GM12878 (cell line): ENCODE results near the gene STK39. TPM values are rescaled to one million over a fixed set of nuclear protein-coding genes. Genes with fewer than 3 reads are reported as not detected.

ENCODE experiments used
- ATAC-seq: fragments of 200-7000 bp; cut with Tn5 transposase; 3 replicates; pipeline ENCODE4 v1.9.1; 2020; ENCODE audit warnings: mild to moderate bottlenecking, moderate library complexity
- BruUV-seq: library from RNA; stranded (reverse); fragments of 400-500 nt; replicated peaks from 2 replicates; lab custom pipeline; 2021; lab: Mats Ljungman, UMichigan
- CTCF ChIA-PET: fragments of 300-600 bp; sonication (Branson Sonifier 250); formaldehyde crosslinking; extraction: SDS; loops from one replicate; lab custom pipeline; 2021; ENCODE audit warnings: inconsistent platforms; lab: Yijun Ruan, JAX
- POLR2A ChIA-PET: fragments of 350-600 bp; formaldehyde crosslinking; extraction: SDS; loops from one replicate; lab custom pipeline; 2021; ENCODE audit warnings: inconsistent platforms; lab: Charles Lee
- RAD21 ChIA-PET: fragments of 300-600 bp; sonication (Branson Sonifier 250); formaldehyde crosslinking; loops from one replicate; lab custom pipeline; 2023; ENCODE audit warnings: antibody characterized with exemption; ENCODE audit not compliant: unreplicated experiment; lab: Charles Lee
- SMC1A ChIA-PET: fragments of 300-600 bp; sonication (Branson Sonifier 250); formaldehyde crosslinking; loops from one replicate; lab custom pipeline; 2023; ENCODE audit not compliant: unreplicated experiment, uncharacterized antibody; lab: Charles Lee
- DNase-seq: peaks from one replicate; pipeline ENCODE4 v3.0.0-alpha.2; 2011; ENCODE audit warnings: low read depth, low spot score
- FAIRE-seq: peaks from 3 replicates; lab custom pipeline; 2011; peaks lifted over from hg19 to GRCh38; lab: Jason Lieb, UNC
- H2AFZ ChIP-seq: 2 replicates; pipeline ENCODE4 v1.6.0; 2011; ENCODE audit warnings: low read depth, low read length, control low read depth; ENCODE audit not compliant: control insufficient read depth
- H3K27ac ChIP-seq: 2 replicates; pipeline ENCODE4 v1.5.1; 2011; ENCODE audit warnings: control low read depth; ENCODE audit not compliant: control insufficient read depth, insufficient read depth
- H3K27me3 ChIP-seq, 2 experiments: replicated peaks in 1 of 2; 2 replicates each; pipeline versions ENCODE4 v1.6.0 to v1.6.1; 2011; ENCODE audit warnings: low read length in 1 of 2; ENCODE audit not compliant: control insufficient read depth in 2 of 2, insufficient read depth in 2 of 2
- H3K36me3 ChIP-seq, 2 experiments: 2 replicates each; pipeline ENCODE4 v1.5.1; 2011; ENCODE audit warnings: low read length in 1 of 2; ENCODE audit not compliant: control insufficient read depth in 2 of 2, insufficient read depth in 2 of 2
- H3K4me1 ChIP-seq: 2 replicates; pipeline ENCODE4 v1.6.1; 2011; ENCODE audit warnings: mild to moderate bottlenecking, low read length, moderate library complexity, mixed read lengths; ENCODE audit not compliant: control insufficient read depth, insufficient read depth
- H3K4me2 ChIP-seq: 2 replicates; pipeline ENCODE4 v1.6.0; 2011; ENCODE audit warnings: control low read depth; ENCODE audit not compliant: control insufficient read depth, insufficient read depth
- H3K4me3 ChIP-seq: fragments of 200-600 bp; sonication (generic); 2 replicates; pipeline ENCODE4 v1.5.1; 2016
- H3K79me2 ChIP-seq: 2 replicates; pipeline ENCODE4 v1.6.0; 2011; ENCODE audit warnings: low read length; ENCODE audit not compliant: control insufficient read depth, insufficient read depth
- H3K9ac ChIP-seq: 2 replicates; pipeline ENCODE4 v1.8.0; 2011; ENCODE audit warnings: low read length, control low read depth, mixed read lengths; ENCODE audit not compliant: control insufficient read depth, insufficient read depth
- H3K9me3 ChIP-seq: replicated peaks from 3 replicates; pipeline ENCODE4 v1.5.1; 2011; ENCODE audit warnings: mild to moderate bottlenecking, low read length; ENCODE audit not compliant: control insufficient read depth, insufficient read depth
- H4K20me1 ChIP-seq: 2 replicates; pipeline ENCODE4 v1.6.0; 2011; ENCODE audit not compliant: control insufficient read depth, insufficient read depth
- ATF7 ChIP-seq: fragments of 450-650 bp; IDR thresholded peaks from 2 replicates; pipeline ENCODE4 v1.6.1; 2016; ENCODE audit warnings: low read depth, mild to moderate bottlenecking
- FOXM1 ChIP-seq: IDR thresholded peaks from 2 replicates; pipeline ENCODE4 v1.6.1; 2012; ENCODE audit warnings: low read depth, mild to moderate bottlenecking, inconsistent platforms, low read length, moderate library complexity
- IRF3 ChIP-seq: fragments of 450-650 bp; IDR thresholded peaks from 2 replicates; pipeline ENCODE4 v1.6.1; 2014; ENCODE audit warnings: mild to moderate bottlenecking
- LARP7 ChIP-seq: fragments of 450-650 bp; IDR thresholded peaks from 2 replicates; pipeline ENCODE4 v1.6.1; 2017; ENCODE audit warnings: mild to moderate bottlenecking
- NR2C2 ChIP-seq: IDR thresholded peaks from 2 replicates; pipeline ENCODE4 v1.6.1; 2011; ENCODE audit warnings: borderline replicate concordance, low read depth; ENCODE audit not compliant: control insufficient read depth, insufficient read length
- POLR2A ChIP-seq: IDR thresholded peaks from 2 replicates; pipeline ENCODE4 v1.6.1; 2011; ENCODE audit warnings: low read depth, mild to moderate bottlenecking, low read length
- SIX5 ChIP-seq: IDR thresholded peaks from 2 replicates; pipeline ENCODE4 v1.6.1; 2011; ENCODE audit warnings: mild to moderate bottlenecking, low read depth, low read length, moderate library complexity; ENCODE audit not compliant: severe bottlenecking
- SMC3 ChIP-seq: IDR thresholded peaks from 2 replicates; pipeline ENCODE4 v1.6.1; 2011; ENCODE audit warnings: low read length, improper control_type of control experiment, borderline replicate concordance
- SREBF2 ChIP-seq: IDR thresholded peaks from 2 replicates; pipeline ENCODE4 v1.6.1; 2012; ENCODE audit warnings: mild to moderate bottlenecking, low read length
- TARDBP ChIP-seq: IDR thresholded peaks from 2 replicates; pipeline ENCODE4 v1.6.1; 2016; ENCODE audit warnings: borderline replicate concordance
- ZNF207 ChIP-seq: fragments of 450-650 bp; IDR thresholded peaks from 2 replicates; pipeline ENCODE4 v1.6.1; 2014; ENCODE audit warnings: antibody characterized with exemption, mild to moderate bottlenecking, borderline replicate concordance
- ZNF217 ChIP-seq: fragments of 450-650 bp; IDR thresholded peaks from 2 replicates; pipeline ENCODE4 v1.6.1; 2017; ENCODE audit warnings: antibody characterized with exemption, mild to moderate bottlenecking
- WGBS: methylation state at CpG from one replicate; pipeline ENCODE4 v1.1.6; 2016; ENCODE audit warnings: low lambda C conversion rate; ENCODE audit not compliant: insufficient replicate concordance, insufficient coverage; ENCODE audit errors: missing lambda C conversion rate; 5-methylcytosine and 5-hydroxymethylcytosine counted together
- in situ Hi-C: fragments of 300-500 bp; cut with MboI; formaldehyde crosslinking; loops from 9 replicates; pipeline ENCODE4 v1.14.3; 2018; ENCODE audit warnings: mixed read lengths
- intact Hi-C: fragments of 100-400 bp; cut with micrococcal nuclease; formaldehyde crosslinking; loops from one replicate; pipeline ENCODE4 v1.14.2; 2022; ENCODE audit not compliant: unreplicated experiment
- polyA plus RNA-seq, 11 experiments: library from polyadenylated mRNA; depleted of rRNA in 4 of 11; unstranded in 6 of 11; stranded (reverse) in 5 of 11; fragments of >200 nt; fragmentation: Nextera tagmentation in 4 of 11; fragmentation: Illumina TruSeq in 1 of 11; extraction: Ambion mirVana in 4 of 11; extraction: Trizol in 1 of 11; gene quantifications; 1 replicate in 1 of 11; 2 replicates in 10 of 11; pipeline versions ENCODE4 v1.2.1 to v1.2.3, GENCODE V29; 2011 to 2016; ENCODE audit warnings: inconsistent platforms in 2 of 11, missing spikeins in 2 of 11, low read depth in 1 of 11
- total RNA-seq, 4 experiments: library from RNA; depleted of rRNA in 3 of 4; stranded (reverse); fragments of >200 nt in 3 of 4; fragmentation: Illumina TruSeq in 1 of 4; extraction: Trizol in 1 of 4; gene quantifications; 2 replicates each; pipeline versions ENCODE4 v1.2.1 to v1.2.3, GENCODE V29; 2013 to 2021

STK39 gene
- total and polyA plus RNA-seq, 10 of the 15 experiments (the other 5 are each of a cell fraction or from before 2014, with no cell fraction given) = 0.03 to 0.21 (median 0.07) TPM; not detected in 5

- CTCF ChIA-PET = no interaction called here
- POLR2A ChIA-PET = no interaction called here
- H3K36me3 ChIP-seq = no peaks in the 10 kb centered on the region
- H3K9ac ChIP-seq = no peak overlapping the region
- no peak for TF ChIP-seq ATF7
- TF ChIP-seq, all 136 proteins: peak for 0
- no peak for FAIRE-seq
- RAD21 ChIA-PET = no interaction called here
- no peak overlapping the region for H3K4me3 ChIP-seq
- H3K4me1 ChIP-seq = no peaks in the 10 kb centered on the region
- H3K4me2 ChIP-seq = no peak overlapping the region
- intact Hi-C loops = no loop called here
- in situ Hi-C loops = no loop called here
- SMC1A ChIA-PET = no interaction called here
- no peaks in the 10 kb centered on the region for H3K79me2 ChIP-seq
- H3K27ac ChIP-seq = no peak overlapping the region
- H3K27me3 ChIP-seq = no peaks in the 10 kb centered on the region; a peak in 1 of 4 replicates
- ATAC-seq = no peak
- no peak for DNase-seq
- no peak overlapping the region for H2AFZ ChIP-seq
- H4K20me1 ChIP-seq = no peaks in the 10 kb centered on the region
- 54% methylated on average over 8 of the region's 8 CpGs for WGBS
- H3K9me3 ChIP-seq = no peaks in the 10 kb centered on the region; the same call in 2 of the 3 replicates
- no TSS peak for BruUV-seq
Observed at GRCh38 chr2:168255103-168255502, 7.7 kb upstream of the STK39 start.

- 57% methylated on average over 3 of the region's 3 CpGs for WGBS
- RAD21 ChIA-PET = no interaction called here
- no peaks in the 10 kb centered on the region for H3K79me2 ChIP-seq
- no peaks in the 10 kb centered on the region for H3K36me3 ChIP-seq
- no peaks in the 10 kb centered on the region; the same call in 2 of the 3 replicates for H3K9me3 ChIP-seq
- H3K27me3 ChIP-seq = no peaks in the 10 kb centered on the region; a peak in 1 of 4 replicates
- no peak overlapping the region for H3K4me2 ChIP-seq
- no peaks in the 10 kb centered on the region for H3K4me1 ChIP-seq
- in situ Hi-C loops (no loop called here), intact Hi-C loops (no loop called here)
- H4K20me1 ChIP-seq = no peaks in the 10 kb centered on the region
- ATAC-seq (no peak), FAIRE-seq (no peak), DNase-seq (no peak)
- no TSS peak for BruUV-seq
- no peak overlapping the region for H3K27ac ChIP-seq
- CTCF ChIA-PET = no interaction called here
- no peak overlapping the region for H2AFZ ChIP-seq
- H3K4me3 ChIP-seq = no peak overlapping the region
- no peak for TF ChIP-seq ZNF217
- TF ChIP-seq IRF3 = no peak
- no peak for TF ChIP-seq POLR2A
- TF ChIP-seq TARDBP = no peak
- no peak for TF ChIP-seq SMC3
- TF ChIP-seq NR2C2 = no peak
- TF ChIP-seq SREBF2 = no peak
- TF ChIP-seq SIX5 = no peak
- no peak for TF ChIP-seq FOXM1
- no peak for TF ChIP-seq LARP7
- TF ChIP-seq ZNF207 = no peak
- TF ChIP-seq, all 136 proteins: peak for 0
- H3K9ac ChIP-seq = no peak overlapping the region
- SMC1A ChIA-PET = no interaction called here
- POLR2A ChIA-PET = no interaction called here
Observed at GRCh38 chr2:168254158-168254935, 7.0 kb upstream of the STK39 start.
